GM21447 (cell line): ENCODE results near the gene HDGFL3.
"Not testable (repeated sequence)": the region's sequence is repeated elsewhere in the genome, so short reads cannot be mapped to it uniquely, and the experiment has no call there.

Source experiments
- ATAC-seq: cut with Tn5 transposase; IDR thresholded peaks from one replicate; pipeline ENCODE4 v1.9.1; 2021; ENCODE audit not compliant: unreplicated experiment

Gene HDGFL3

DNA sequence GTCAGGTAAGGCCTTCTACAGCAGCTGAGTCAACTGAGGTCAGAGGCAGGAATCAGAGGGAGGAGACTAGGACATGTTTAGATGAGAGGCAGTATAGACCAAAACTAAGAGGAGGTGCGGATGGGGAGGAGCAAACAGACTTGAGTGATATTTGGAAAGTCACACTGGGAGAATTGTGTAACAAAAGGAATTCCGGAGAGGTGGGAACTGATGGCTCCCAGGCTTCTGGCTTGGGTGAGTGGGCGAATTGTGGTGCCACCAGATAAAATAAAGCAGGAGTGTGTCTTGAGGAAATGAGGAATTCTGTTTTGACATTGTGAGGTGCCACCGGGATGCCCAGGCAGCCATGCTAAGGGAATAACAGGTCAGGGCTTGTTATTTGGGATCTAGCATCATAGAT, 103.5 kb downstream of the HDGFL3 start:
- no peak for ATAC-seq

DNA sequence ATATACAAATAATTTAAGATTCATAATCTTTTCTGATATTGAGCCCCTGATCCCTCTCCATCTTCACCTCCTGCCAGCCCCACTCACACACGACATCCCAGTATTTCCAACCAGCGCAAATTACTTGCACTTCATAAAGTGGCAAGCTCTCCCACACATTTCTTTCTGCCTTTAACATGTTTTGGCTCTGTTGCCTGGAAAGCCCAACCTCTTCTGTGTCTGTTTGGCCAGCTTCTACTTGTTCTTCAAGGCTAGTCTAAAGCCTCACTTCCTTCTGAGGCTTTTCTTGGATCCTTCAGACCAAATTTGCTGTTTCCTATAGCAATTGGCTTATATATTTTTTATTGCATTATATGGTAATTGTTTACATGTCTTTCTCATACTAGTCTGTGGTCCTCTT, 105.3 kb downstream of the HDGFL3 start:
- ATAC-seq = no peak

DNA sequence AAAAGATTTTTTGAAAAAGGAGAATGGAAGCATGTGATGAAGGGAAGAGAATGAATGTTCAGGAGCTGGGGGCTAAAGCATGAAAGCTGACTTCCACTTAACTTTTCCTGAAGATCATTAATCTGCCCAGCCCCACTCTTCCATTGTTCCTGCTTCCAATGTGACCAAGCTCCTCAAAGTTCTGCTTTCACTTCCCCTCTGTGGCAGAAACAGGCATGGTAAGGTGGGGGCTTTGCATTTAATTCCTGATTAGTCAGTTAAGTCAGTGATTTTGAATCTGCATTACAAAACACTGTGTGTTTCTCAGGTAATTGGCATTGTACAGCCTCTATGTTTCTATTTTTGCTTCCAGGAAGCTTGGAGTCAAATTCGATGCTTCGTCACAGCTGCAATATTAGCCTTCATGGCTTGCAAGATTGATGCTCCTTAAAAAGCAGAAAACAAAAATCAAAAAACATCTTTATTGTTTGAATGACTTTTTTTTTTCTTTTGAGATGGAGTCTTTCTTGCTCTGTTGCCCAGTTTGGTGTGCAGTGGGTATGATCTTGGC, 107.5 kb downstream of the HDGFL3 start:
- no peak for ATAC-seq

DNA sequence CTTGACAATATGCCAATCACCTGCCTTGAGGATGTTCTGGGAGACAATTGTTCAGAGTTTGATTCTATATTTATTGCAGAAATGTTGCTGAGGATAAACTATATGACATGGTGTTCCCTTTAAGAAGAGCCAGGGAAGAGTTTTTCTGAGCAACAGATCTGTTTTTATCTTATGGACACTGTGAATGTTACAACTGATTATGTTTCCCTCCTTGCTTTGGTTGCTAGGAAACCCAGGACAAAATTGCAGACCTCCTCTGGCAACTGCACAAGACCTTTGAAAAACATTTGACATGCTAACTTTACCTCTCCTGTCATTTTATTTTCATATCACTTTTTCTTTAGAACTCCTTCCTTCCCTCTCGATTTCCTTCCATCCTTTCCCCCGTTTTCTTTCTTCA, 108.3 kb downstream of the HDGFL3 start:
- no peak for ATAC-seq

DNA sequence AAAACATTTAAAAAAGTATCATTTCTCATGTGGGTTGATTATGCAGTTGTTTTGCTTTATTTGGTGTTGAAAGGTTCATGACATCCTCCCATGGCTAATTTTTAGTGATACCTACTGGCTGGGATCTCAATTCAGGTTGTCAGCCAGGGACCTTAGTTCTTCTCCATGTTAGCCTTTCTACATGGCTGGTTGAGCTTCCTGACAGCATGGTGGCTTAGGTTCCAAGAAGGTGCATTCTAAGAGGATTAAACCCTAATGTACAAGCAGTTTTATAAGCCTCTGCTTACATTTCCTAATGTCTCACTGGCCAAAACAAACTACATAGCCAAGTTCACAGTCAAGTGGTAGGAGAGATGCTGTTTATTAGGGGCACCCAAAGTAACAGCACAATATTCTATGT, 109.5 kb downstream of the HDGFL3 start:
- no peak for ATAC-seq

DNA sequence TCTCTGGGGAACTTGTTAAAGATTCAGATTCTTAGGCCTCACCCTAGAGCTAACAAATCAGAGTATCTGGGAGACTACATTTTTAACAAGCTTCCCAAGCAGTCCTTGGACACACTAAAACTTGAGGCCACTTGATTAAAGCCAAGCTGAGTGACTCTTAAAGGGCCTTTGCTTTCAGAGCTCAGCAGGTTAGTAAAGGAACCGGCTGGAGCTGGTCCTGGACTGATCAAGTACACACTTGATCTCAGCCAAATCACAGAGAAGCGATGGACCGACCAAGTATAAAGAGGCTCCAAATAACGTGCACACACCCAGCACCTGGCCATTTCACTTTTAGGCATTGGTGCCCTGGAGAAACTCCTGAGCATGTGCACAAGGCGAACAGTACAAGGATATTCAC, 113.0 kb downstream of the HDGFL3 start:
- ATAC-seq = no peak

DNA sequence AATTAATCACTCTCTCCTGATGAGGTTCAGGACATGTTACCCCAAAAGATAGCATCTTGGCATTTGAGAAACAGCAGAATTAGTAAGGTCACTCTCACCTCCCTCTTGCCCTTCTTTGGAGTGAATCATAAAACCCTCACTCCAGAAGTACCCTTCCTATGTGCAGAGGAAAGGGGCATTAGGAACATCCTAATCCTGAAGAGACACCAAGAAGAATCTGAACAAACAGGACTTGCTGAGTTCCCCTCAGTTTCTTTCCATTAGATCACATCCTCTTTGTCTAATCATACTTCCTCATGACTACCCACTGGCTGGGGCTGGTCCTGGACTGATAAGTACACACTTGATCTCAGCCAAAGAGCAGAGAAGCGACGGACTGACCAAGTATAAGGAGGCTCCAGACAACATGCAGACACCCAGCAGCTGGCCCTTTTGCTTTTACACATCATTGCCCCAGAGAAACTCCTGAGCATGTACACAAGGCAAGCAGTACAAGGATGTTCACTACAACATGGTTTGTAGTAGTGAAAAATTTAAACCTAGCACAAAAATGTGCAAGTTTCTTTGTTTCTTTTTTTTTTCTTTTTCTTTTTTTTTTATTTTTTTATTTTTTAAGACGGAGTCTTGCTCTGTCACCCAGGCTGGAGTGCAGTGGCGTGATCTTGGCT, 115.2 kb downstream of the HDGFL3 start:
- ATAC-seq = peak; percentile 77

DNA sequence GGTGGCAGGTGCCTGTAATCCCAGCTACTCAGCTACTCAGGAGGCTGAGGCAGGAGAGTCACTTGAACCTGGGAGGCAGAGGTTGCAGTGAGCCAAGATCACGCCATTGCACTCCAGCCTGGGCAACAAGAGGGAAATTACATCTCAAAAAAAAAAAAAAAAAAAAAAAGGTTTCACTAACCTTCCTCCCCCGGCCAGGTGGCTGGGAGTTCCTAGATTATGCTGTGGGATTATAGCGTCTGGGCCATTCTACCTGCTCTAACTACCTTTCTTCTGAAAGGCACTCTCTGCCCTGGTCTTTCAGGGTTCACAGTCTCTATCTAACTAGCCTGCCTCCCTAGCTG, 115.7 kb downstream of the HDGFL3 start:
- peak; percentile 12 for ATAC-seq

DNA sequence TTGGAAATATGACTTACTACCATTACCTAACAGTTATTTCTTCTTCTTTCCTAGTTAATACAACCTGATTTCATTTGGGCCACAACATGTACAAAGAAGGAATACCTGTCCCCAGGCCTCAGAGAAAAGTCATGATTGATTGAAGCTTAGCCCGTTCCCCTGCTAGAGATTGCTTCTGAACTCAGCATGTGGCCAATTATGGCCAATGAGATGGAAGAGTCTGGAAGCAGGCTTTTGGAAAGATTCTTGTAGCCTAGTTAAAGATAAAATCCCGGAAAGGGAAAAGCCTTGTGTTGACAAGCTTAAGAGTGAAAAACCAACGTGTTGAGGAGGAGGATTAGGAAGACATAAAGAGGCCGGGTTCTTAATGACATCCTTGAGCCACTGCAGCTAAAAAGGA, 117.2 kb downstream of the HDGFL3 start:
- ATAC-seq = no peak

DNA sequence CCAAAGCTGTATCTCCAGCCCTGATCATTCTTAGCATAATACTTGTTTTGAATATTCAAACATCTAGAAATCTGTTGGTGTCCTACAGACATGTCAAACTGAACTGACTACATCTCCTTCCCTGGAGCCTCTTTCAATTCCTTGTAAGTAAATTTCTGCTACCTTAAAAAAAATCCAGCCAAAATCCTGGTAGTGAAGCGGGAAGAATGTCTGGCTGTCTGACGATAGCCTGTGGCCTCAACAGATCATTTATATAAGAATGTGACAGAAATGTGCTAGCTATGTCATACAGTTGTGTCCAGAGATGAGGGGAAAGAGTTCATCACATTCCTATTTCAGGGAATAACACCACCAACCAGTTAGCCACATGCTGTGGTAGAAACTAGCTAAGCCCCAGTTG, 118.7 kb downstream of the HDGFL3 start:
- ATAC-seq = no peak

DNA sequence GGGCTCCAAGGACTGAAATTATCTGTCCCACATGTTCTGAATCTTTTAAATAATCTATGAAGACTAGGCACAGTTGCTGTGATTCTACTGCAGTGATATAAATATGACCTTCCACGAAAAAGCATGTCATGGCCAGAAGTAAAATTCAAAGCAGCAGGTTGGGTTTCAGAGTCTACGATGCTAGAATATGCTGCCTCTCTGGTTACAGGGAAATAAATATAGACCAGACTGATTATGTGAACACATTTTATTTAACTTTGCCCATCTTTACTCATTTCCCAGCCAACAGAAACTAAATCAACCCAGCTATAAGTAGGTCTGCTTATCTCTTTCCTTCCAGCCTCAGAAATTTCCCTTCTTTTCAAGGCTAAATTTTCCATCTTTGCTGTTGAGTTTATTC, 120.0 kb downstream of the HDGFL3 start:
- ATAC-seq = no peak

DNA sequence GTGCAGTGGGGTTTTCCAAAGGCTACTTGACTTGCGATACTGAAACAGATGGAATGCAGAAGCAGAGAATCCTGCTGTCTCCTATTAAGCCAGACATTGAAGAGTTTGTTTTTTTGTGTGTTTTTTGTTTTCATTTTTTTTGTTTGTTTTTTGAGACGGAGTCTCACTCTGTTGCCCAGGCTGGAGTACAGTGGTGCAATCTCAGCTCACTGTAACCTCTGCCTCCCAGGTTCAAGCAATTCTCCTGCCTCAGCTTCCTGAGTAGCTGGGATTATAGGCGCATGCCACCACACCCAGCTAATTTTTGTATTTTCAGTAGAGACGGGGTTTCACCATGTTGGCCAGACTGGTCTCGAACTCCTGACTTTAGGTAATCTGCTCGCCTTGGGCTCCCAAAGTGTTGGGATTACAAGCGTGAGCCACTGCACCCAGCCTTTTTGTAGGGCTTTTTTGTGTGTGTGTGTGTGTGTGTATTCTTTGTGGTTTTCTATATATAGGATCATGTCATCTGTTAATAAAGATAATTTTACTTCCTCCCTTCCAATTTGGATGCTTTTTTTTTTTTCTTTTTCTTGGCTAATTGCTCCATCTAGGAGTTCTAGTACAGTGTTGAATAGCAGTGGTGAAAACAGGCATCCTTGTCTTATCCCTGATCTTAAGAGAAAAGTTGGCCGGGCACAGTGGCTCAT, 121.6 kb downstream of the HDGFL3 start:
- not testable (repeated sequence) for ATAC-seq

DNA sequence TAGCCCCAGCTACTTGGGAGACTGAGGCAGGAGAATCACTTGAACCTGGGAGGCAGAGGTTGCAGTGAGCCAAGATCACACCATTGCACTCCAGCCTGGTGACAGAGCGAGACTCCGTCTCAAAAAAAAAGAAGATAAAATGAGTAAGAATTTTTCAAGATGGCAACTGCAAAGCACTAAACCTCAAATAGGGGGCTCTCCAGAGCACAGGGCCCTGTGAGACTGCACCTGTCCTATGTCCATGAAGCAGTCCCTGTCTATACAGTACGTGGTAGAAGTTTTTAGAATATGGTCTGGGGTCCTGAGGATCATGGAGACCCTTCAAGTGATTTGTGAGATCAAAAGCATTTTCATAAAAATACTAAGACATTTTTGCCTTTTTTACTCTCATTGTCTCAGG, 122.2 kb downstream of the HDGFL3 start:
- not testable (repeated sequence) for ATAC-seq

DNA sequence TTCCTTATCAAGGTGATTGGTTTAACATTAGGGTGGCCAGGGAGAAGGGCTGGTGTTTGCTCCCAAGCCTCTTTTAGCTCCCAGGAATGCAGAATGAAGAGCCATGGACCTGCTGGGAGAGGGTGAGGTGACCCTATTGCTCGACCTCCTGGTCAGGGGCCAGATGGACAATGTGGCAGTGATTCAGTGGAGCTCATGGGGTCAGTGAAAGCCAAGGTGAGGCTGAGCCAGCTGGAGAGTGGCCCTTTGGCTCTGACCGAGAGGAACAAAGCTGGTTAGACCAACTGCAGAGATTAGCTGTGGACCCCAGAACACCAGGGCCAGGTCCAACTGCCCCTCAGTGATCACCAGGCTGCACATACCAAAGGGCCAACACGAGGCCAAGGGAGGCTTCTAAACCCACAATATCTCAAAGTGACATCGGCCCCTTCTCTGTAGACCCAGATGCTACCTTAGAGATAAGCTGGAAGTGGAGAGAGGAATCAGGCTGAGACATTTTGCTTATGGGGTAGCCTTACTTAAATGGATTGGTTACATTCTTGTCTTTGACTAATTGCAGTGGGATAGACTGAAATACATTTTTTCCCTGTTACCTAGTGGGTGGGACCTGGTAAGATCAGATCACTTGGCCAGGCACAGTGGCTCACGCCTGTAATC, 124.8 kb downstream of the HDGFL3 start:
- ATAC-seq = no peak

DNA sequence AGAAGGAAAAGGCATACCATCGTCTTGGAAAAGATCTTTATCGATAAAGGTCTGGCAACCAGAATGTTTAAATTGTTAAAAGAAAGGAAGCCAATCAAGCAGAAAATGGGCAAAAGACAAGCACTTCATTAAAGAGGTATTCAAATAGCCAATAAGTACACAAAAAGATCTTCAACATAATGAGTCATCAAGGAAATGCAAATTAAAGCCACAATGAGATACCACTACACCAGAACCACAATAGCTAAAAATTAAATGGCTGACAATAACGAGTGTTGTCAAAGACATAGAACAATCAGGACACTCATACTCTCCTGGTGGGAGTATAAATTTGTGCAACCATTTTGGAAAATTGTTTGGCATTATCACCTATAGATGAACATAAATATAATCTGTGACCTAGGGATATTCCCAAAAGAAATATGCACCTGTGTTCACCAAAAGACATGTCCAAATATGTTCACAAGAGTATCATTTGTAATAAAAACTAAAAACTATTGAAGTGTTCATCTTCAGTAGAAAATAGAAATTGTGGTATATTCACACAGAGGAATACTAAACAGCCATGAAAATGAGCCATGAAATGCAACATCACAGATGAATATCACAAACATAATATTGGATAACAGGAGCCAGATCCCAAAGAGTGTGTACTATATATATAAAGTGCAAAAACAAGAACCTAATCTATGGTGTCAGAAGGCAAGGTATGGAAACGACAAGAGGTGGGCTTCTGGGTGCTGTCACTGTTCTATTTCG, 126.2 kb downstream of the HDGFL3 start:
- ATAC-seq = no peak

DNA sequence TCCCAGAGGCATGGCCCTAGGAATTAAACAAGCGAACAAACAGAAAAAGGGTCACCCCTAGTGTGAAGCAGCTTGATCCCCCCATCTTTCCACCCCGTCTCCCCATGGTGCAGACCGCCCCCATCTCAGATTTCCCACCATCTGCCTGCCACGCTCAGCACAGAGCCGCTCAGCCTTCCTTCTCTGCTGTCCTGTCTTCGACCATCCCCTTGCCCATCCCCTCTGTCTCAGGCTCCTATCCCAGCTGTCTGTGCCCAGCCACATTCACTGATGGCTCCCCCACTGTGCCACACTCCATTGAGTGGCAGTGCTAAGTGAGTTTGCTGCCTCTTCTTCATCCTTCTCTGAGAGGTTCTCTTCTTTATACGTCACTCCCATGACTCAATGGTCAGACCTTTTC, 128.9 kb downstream of the HDGFL3 start:
- no peak for ATAC-seq
